ENCODE results near the gene NPTX2. TPM values are rescaled to one million over a fixed set of nuclear protein-coding genes. Genes with fewer than 3 reads are reported as not detected.

NPTX2 gene
- total RNA-seq, 1 donor from 2014 or later = 0.40 TPM

GRCh38 chr7:98599886-98600285 is 17.2 kb upstream of the NPTX2 start:
- TF ChIP-seq, protein P1, sequence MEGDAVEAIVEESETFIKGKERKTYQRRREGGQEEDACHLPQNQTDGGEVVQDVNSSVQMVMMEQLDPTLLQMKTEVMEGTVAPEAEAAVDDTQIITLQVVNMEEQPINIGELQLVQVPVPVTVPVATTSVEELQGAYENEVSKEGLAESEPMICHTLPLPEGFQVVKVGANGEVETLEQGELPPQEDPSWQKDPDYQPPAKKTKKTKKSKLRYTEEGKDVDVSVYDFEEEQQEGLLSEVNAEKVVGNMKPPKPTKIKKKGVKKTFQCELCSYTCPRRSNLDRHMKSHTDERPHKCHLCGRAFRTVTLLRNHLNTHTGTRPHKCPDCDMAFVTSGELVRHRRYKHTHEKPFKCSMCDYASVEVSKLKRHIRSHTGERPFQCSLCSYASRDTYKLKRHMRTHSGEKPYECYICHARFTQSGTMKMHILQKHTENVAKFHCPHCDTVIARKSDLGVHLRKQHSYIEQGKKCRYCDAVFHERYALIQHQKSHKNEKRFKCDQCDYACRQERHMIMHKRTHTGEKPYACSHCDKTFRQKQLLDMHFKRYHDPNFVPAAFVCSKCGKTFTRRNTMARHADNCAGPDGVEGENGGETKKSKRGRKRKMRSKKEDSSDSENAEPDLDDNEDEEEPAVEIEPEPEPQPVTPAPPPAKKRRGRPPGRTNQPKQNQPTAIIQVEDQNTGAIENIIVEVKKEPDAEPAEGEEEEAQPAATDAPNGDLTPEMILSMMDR (conservative IDR thresholded peaks at IDR 0.05; ENCODE audit: low read depth, low read length) = no peak
- H3K4me3 ChIP-seq (ENCODE audit: low read depth, low read length) = no peak overlapping the region
- no peak for DNase-seq (ENCODE audit: low read depth)

DNA sequence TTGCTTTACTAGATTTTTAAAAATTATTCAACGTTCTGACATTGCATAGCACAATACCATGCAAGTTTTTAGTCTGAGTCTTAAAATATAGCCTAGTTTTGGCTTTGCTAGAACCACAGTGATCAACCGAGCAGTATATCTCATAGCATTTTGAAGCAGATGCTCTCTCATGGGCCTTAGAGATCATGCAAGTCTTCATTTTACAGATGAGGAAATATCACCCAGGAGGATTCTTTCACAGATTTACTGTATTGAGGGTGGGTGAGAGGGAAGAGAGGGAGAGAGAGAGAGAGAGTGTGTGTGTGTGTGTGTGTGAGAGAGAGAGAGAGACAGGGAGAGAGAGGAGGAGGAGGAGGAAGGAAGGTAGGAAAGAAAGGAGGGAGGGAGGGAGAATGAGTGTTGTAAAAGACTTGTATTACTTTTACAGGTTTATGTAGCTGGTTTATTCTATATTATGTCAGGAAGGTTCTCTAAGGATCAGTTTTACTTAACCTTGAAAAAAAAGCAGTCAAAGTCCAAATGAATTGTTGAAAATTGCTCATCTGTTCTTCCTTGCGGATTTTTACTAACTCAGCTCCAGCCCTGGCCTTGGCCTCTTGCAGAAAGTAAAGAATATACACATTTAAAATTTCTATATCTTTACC is 14.2 kb upstream of the NPTX2 start:
- DNase-seq (ENCODE audit: low read depth) = no peak
- H3K4me3 ChIP-seq (ENCODE audit: low read depth, low read length) = no peak overlapping the region
- TF ChIP-seq, protein P1 (conservative IDR thresholded peaks at IDR 0.05; ENCODE audit: low read depth, low read length) = no peak

GRCh38 chr7:98603399-98603788 is 13.7 kb upstream of the NPTX2 start:
- H3K4me3 ChIP-seq (ENCODE audit: low read depth, low read length) = no peak overlapping the region
- TF ChIP-seq, protein P1 (conservative IDR thresholded peaks at IDR 0.05; ENCODE audit: low read depth, low read length) = no peak
- DNase-seq (ENCODE audit: low read depth) = no peak

GRCh38 chr7:98613601-98614425 is 3.3 kb upstream of the NPTX2 start:
- DNase-seq (ENCODE audit: low read depth) = no peak
- H3K4me3 ChIP-seq (ENCODE audit: low read depth, low read length) = no peak overlapping the region
- TF ChIP-seq, protein P1 (conservative IDR thresholded peaks at IDR 0.05; ENCODE audit: low read depth, low read length) = no peak

GRCh38 chr7:98616381-98617050 is 569 bp upstream of the NPTX2 start:
- TF ChIP-seq, protein P1 (conservative IDR thresholded peaks at IDR 0.05; ENCODE audit: low read depth, low read length) = no peak
- DNase-seq (ENCODE audit: low read depth) = no peak
- no peak overlapping the region for H3K4me3 ChIP-seq (ENCODE audit: low read depth, low read length)

- TF ChIP-seq, protein P1 (conservative IDR thresholded peaks at IDR 0.05; ENCODE audit: low read depth, low read length) = no peak
- no peak overlapping the region for H3K4me3 ChIP-seq (ENCODE audit: low read depth, low read length)
- no peak for DNase-seq (ENCODE audit: low read depth)
Measured at GRCh38 chr7:98617960-98618418, 904 bp downstream of the NPTX2 start.
